GM19328 (cell line): ENCODE measurements around the gene NKX2-3.

ENCODE experiments used
- ATAC-seq: cut with Tn5 transposase; IDR thresholded peaks from one replicate; pipeline ENCODE4 v1.9.1; 2021; ENCODE audit warnings: mild to moderate bottlenecking, moderate library complexity; ENCODE audit not compliant: unreplicated experiment

The NKX2-3 gene

GRCh38 chr10:99573790-99574189 is 41.0 kb downstream of the NKX2-3 start:
- no peak for ATAC-seq

DNA sequence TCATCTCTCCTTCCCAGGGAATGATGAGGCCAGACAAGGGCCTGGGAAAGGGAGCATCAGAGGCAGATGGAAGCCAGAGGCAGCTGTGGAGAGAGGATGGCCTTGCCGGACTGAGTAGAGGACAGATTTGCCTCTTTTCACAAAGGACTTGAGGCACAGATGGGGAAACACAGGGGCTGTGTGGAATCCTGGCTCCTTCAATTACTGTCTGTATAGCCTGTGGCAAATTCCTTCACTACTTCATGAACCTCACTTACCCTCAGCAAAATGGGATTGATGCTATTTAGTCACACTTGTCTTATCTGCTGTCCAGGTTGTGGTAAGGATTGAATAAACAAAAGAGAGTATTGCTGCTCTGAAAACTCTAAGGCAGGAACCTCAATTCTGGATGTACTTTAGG is 47.2 kb downstream of the NKX2-3 start:
- ATAC-seq, result no peak

- no peak for ATAC-seq
Observed at GRCh38 chr10:99582255-99582770, 49.6 kb downstream of the NKX2-3 start.

- ATAC-seq, result no peak
Observed at GRCh38 chr10:99583687-99584086, 50.9 kb downstream of the NKX2-3 start.
